HUES6 (cell line): ENCODE measurements around the gene PODN.

Source experiments
- H3K27ac ChIP-seq: 2 replicates; pipeline ENCODE4 v1.7.0; 2013; ENCODE audit warnings: low read depth, mild to moderate bottlenecking, low read length, inconsistent platforms
- H3K27me3 ChIP-seq: 2 replicates; pipeline ENCODE4 v1.6.1; 2013; ENCODE audit warnings: low read length; ENCODE audit not compliant: control insufficient read depth, insufficient read depth
- H3K36me3 ChIP-seq: 2 replicates; pipeline ENCODE4 v1.6.1; 2013; ENCODE audit warnings: low read length; ENCODE audit not compliant: control insufficient read depth, insufficient read depth
- H3K4me1 ChIP-seq: 2 replicates; pipeline ENCODE4 v1.6.1; 2013; ENCODE audit warnings: low read length; ENCODE audit not compliant: control insufficient read depth, insufficient read depth
- H3K4me3 ChIP-seq: 2 replicates; pipeline ENCODE4 v1.5.1; 2013; ENCODE audit warnings: low read depth, low read length
- H3K9ac ChIP-seq: one replicate; pipeline ENCODE4 v1.6.1; 2013; ENCODE audit warnings: mild to moderate bottlenecking, low read length
- H3K9me3 ChIP-seq: 2 replicates; pipeline ENCODE4 v1.6.1; 2013; ENCODE audit warnings: low read depth, low read length; ENCODE audit not compliant: control insufficient read depth, insufficient read depth

PODN gene

GRCh38 chr1:53092659-53093450 is 30.8 kb downstream of the PODN start:
- Histone ChIP-seq H3K9ac (no peak overlapping the region), H3K9me3 (peaks cover 24% of the 10 kb centered on the region), H3K4me1 (peaks cover 3% of the 10 kb centered on the region; the same call in 1 of the 2 replicates), H3K27ac (no peak overlapping the region), H3K27me3 (no peaks in the 10 kb centered on the region), H3K4me3 (no peak overlapping the region), H3K36me3 (no peaks in the 10 kb centered on the region)

- Histone ChIP-seq H3K9ac (no peak overlapping the region), H3K4me3 (no peak overlapping the region), H3K4me1 (no peaks in the 10 kb centered on the region; the same call in 1 of the 2 replicates), H3K36me3 (no peaks in the 10 kb centered on the region), H3K27me3 (no peaks in the 10 kb centered on the region), H3K27ac (no peak overlapping the region), H3K9me3 (peaks cover 30% of the 10 kb centered on the region)
These were observed 31.4 kb downstream of the PODN start for GRCh38 chr1:53093451-53093754.

DNA sequence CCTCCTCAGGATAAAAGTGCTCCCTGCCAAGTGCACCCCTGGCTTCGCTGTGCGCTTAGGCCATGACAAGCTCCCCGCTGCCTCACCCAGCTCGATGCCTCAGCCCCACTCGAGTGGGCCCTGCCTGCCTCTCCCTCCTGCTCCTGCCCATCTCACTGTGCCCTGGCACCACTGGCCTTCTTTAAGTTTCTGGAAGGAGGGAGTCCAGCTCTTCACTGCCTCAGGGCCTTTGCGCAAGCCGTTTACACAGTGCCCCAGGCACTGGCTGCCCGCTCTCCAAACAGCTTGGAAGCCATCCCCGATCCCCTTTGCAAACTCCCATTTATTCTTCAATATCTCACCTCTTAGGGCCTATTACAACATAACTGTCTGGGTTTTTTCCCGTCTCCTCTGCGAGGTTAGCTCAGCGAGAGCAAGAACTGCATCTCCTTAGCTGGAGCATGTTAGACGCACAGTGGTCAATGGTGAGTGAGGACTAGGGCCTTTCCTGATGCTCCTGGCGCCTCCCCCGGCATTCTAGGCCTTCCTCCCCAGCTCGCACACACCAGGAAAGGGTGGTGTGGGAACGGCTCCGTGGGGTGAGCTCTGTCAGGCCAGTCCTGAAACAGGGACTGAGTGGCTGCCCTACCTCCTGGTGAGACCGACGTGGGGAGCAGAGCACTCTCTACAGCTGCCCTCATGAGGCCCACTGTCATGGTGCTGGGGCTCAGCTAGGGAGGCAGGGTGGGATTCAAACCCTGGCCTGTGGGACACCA is 31.9 kb downstream of the PODN start:
- Histone ChIP-seq H3K27me3 (no peaks in the 10 kb centered on the region), H3K9me3 (peaks cover 35% of the 10 kb centered on the region), H3K4me1 (no peaks in the 10 kb centered on the region; the same call in 1 of the 2 replicates), H3K4me3 (no peak overlapping the region), H3K9ac (no peak overlapping the region), H3K27ac (no peak overlapping the region), H3K36me3 (no peaks in the 10 kb centered on the region)

GRCh38 chr1:53094533-53094919 is 32.5 kb downstream of the PODN start:
- Histone ChIP-seq H3K9ac (no peak overlapping the region), H3K27ac (no peak overlapping the region), H3K4me1 (no peaks in the 10 kb centered on the region; the same call in 1 of the 2 replicates), H3K4me3 (no peak overlapping the region), H3K27me3 (no peaks in the 10 kb centered on the region), H3K9me3 (peaks cover 41% of the 10 kb centered on the region), H3K36me3 (no peaks in the 10 kb centered on the region)

DNA sequence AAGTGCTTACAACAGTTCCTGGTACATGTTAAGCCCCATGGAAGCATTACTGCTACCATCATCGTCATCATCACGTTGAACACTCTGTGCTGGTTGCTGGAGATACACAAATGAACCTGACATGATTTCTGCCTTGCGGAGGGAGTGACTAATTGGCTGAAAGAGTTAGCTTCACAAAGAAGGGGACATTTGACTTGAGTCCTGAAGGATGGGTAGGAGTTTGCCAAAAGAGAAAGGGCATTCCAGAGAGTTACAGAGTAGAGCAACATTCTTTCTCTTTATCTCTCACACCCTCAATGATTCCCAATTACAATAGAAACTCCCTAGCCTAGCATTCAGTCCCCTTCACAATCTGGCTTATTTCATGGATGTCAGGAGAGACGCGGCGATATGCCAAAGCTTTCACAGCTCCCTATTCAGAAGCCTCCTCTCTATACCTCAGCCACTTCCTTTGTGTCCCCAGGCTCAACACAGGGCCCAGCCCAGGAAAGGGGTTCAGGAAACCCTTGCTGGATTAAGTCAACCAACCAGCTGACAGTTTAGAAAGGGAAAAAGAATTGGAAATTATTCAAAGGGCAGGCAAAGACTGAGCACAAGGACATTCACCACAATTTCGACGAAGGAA is 42.4 kb downstream of the PODN start:
- no peak overlapping the region for H3K27ac ChIP-seq
- no peaks in the 10 kb centered on the region for H3K36me3 ChIP-seq
- H3K9me3 ChIP-seq: peaks cover 23% of the 10 kb centered on the region
- H3K4me3 ChIP-seq: no peak overlapping the region
- no peaks in the 10 kb centered on the region; the same call in 1 of the 2 replicates for H3K27me3 ChIP-seq
- H3K9ac ChIP-seq: no peak overlapping the region
- peaks cover 13% of the 10 kb centered on the region; the same call in 1 of the 2 replicates for H3K4me1 ChIP-seq

DNA sequence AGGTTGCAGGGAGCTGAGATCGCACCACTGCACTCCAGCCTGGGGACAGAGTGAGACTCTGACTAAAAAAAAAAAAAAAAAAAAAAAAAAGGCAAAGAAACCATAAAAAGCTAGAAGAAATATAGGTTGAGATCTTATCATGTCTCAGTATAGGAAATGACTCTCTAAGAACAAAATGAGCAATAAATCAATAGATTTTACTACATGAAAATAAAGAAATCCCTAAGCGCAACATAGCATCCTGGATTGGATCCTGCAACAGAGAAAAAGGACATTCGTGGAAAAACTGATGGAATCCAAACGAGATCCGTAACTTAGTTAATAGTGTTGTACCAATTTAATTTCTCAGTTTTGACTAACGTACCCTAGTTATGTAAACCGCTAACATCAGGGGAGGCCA is 45.1 kb downstream of the PODN start:
- Histone ChIP-seq H3K36me3 (no peaks in the 10 kb centered on the region), H3K27ac (no peak overlapping the region), H3K4me1 (peaks cover 22% of the 10 kb centered on the region; the same call in 1 of the 2 replicates), H3K9me3 (peaks cover under 1% of the 10 kb centered on the region), H3K4me3 (no peak overlapping the region), H3K27me3 (no peaks in the 10 kb centered on the region; the same call in 1 of the 2 replicates), H3K9ac (no peak overlapping the region)

GRCh38 chr1:53107570-53108322 is 45.7 kb downstream of the PODN start:
- H3K9me3 ChIP-seq: peaks cover 4% of the 10 kb centered on the region
- no peak overlapping the region for H3K4me3 ChIP-seq
- no peaks in the 10 kb centered on the region; the same call in 1 of the 2 replicates for H3K27me3 ChIP-seq
- no peak overlapping the region for H3K27ac ChIP-seq
- H3K4me1 ChIP-seq: peaks cover 22% of the 10 kb centered on the region; the same call in 1 of the 2 replicates
- no peaks in the 10 kb centered on the region for H3K36me3 ChIP-seq
- no peak overlapping the region for H3K9ac ChIP-seq

DNA sequence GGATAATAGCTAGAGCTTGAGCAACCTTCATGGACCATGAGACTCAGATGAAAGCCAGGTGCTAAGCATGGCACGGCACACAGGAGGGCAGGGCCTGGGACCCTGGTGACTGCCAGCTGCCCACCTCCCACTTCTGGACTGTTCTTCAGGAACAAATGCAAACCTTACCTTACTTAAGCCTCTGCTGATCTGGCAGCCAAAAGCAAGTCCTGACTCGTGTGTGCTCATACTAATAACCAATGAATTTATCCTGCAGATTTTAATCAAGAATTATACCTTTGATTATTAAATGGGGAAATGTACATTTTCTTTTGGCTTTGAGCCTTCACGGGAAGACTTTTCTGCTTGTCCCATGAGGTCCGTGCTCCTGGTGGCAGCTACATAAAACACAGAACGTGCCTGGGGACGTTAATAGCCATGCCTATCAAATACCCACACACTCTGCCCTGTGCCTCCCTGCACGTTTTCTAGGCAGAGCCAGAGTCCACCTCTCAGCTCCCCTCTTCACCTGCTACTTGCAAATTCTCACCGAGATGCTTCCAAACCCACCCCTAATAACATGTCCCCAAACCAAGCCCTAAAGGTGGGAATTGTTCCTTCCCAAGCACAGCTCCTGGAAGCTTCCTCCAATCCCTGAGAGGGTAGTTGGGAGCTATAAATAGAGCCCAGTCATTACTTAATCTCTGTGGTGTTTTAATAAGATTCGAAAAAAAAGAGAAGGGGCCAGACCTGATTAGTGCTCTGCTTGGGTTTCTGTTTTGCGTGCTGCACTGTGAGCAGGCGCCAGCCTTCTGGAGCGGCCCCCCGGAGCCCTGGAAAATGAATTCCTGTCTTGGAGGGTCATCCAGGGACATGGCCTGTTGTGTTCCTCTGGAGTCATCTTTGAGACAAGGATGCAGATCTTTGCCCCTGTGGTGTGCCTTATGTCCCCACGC is 46.9 kb downstream of the PODN start:
- H3K27me3 ChIP-seq: no peaks in the 10 kb centered on the region; the same call in 1 of the 2 replicates
- no peak overlapping the region for H3K27ac ChIP-seq
- H3K9me3 ChIP-seq: peaks cover 4% of the 10 kb centered on the region
- H3K4me1 ChIP-seq: peaks cover 22% of the 10 kb centered on the region; the same call in 1 of the 2 replicates
- H3K4me3 ChIP-seq: no peak overlapping the region
- H3K9ac ChIP-seq: no peak overlapping the region
- no peaks in the 10 kb centered on the region for H3K36me3 ChIP-seq

DNA sequence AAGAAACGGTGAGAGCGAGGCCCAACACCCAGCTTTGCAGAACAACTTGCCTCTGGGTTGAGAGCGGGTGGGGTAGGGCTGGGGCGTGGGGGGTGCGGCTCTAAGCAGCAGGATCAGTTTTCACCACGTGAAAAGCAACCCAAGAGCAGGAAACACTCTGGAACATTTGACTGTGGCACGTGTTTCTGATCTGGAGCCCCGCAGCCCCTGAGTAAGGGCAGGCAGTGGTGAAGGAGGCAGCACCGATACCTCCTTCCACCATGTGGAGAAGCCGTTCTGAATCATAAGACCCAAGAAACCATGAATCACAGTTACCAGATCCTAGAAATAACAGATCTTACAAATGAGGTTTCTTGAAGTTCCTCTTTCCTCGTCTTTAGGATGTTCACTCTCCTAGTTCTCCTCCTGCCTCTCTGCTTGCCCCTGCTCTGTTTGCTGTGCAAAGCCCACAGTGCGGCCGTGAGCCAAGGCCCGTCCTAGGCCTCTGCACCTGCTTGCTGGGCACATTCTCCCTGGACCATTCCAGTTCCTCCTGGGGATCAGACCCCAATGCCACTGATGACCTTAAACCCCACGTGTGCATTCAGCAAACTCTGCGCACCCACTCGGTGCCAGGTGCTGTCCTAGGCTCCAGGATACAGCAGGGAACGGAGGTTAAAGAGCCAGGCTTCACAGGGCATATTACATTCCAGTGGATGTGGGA is 48.5 kb downstream of the PODN start:
- H3K27me3 ChIP-seq: peaks cover 4% of the 10 kb centered on the region; the same call in 1 of the 2 replicates
- H3K9ac ChIP-seq: no peak overlapping the region
- no peak overlapping the region for H3K27ac ChIP-seq
- H3K4me1 ChIP-seq: peaks cover 28% of the 10 kb centered on the region
- no peak overlapping the region for H3K4me3 ChIP-seq
- no peaks in the 10 kb centered on the region for H3K36me3 ChIP-seq
- H3K9me3 ChIP-seq: peaks cover 4% of the 10 kb centered on the region
